Suppressor macrophage treated with lipopolysaccharide for 1 hour (primary cell): ENCODE results near the gene ARL13A.
"Not testable (repeated sequence)": the region's sequence is repeated elsewhere in the genome, so short reads cannot be mapped to it uniquely, and the experiment has no call there.

Experiments used
- DNase-seq, 3 donors: peaks; one replicate each; pipeline ENCODE4 v3.0.0-alpha.2; 2020 to 2022

Gene ARL13A

DNA sequence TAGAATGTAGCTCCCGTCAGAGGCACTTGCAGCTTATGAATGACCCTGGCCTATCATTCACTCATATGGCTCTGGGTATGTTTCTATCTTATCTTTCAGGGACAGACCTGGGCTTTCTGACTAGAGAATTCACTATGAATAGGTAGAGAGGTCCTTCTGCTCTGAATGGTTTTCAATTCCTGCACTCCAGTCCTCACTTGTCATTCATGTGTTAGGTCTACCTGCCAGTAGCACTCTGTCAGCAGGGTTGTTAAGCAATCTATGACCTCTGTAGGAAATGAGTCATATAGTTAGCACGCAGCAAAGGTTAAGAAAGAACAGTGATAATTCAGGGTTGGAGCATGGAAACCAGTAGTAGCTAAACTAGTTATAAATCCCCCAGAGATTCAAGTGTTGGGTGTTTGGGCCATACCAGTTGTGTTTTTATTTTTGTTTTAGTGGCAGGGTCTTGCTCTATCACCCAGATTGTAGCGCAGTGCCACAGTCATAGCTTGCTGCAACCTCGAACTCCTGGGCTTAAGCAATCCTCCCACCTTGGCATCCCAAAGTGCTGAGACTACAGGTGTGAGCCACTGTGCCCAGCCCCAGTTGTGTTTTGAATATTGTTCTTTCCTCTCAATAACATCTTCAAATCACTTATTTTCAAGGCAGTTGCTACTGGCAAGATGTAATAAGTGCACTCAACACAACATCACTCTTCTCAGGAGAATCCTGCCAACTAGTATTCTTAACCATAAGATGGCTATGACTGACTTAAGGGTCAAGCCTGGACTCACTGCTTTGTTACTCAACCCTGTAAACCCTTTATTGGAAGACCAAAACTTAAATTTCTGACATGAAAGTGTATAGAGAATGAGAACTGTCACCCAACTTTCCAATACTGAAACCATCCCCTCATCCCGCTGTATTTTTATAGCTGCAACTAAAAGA lies 25.1 kb downstream of the ARL13A start:
- DNase-seq = no peak

DNA sequence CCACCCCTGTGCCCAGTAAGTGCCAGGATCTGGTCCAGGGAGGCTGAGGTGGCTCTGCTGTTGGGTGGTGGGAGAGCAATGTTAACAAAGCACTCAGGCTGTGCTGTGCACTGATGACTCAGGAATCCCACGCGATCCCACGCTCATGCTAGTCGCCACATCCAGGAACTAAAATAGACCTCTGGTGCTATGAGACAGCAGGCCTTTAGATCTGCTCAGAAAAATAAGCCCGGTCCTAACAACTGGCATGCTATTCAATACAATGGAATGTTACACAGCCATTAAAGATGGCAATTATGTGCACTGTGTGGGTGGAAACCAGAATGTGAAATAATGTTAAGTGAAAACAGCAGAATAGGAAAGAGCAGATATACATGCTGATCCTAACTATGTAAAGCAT lies 26.0 kb downstream of the ARL13A start:
- peak; percentile 12 to 23 (median 16) for DNase-seq

DNA sequence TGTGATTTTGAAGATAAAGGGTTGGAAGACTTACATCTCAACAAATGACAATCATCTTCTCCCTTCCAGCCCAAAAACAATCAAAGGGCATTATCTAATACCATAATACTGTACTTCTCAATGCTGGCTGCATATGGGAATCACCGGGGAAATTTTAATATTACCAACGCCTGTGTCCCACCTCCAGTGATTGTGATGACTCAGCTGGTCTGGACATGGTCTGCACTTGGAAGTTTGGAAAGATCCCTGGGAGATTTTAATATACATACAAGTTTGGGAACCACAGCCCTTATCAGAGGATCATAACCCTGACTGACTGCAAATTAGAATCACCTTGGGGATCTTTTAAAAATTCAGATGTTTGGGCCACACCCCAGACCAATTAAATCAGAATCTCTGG lies 29.9 kb downstream of the ARL13A start:
- peak in 2 of 3 donors; percentile 0 to 8 for DNase-seq

DNA sequence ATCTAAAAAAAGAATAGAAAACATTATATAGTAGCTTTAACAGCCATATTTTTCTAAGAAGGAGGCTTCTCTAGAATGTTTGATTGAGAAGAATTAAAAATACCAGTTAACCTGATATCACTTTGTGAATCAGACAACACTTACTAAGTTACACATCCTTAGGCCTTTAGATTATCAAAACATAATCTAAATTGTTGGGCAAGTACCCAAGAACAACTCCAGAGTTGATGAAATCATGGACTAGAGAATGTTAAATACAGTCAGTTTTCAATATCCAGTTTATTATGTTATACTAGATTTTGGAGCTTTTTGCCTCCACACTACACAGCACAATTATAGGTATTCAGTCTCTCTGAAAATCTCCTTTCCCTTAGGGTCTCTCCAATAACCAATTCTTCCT lies 39.6 kb downstream of the ARL13A start:
- no peak for DNase-seq

DNA sequence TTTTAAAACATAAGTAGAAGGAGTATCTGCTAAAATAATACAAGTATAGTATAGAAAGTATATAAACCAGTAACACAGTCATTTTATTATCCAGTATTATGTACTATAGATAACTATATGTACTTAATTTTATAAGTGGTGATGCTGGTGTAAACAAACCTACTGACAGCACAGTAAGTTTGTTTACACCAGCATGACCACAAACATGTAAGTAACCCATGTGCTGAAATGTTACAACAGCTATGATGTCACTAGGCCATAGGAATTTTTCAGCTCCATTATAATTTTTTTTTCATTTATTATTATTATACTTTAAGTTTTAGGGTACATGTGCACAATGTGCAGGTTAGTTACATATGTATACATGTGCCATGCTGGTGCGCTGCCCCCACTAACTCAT lies 42.5 kb downstream of the ARL13A start:
- not testable (repeated sequence) for DNase-seq

DNA sequence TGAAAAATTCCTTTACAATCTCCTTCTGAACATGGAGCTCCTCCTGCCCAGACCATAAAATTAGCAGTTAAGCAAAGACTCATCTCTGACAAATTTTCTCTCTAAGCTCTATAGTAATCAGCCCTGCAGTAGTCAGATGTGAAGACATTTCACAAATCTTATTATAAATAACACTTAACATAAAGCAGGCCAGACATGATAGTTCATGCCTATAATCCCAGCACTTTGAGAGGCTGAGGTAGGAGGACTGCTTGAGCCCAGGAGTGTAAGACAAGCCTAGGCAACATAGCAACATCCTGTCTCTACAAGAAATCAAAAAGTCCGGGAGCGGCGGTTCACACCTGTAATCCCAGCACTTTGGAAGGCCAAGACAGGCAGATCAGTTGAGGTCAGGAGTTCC lies 52.5 kb downstream of the ARL13A start:
- no peak for DNase-seq

DNA sequence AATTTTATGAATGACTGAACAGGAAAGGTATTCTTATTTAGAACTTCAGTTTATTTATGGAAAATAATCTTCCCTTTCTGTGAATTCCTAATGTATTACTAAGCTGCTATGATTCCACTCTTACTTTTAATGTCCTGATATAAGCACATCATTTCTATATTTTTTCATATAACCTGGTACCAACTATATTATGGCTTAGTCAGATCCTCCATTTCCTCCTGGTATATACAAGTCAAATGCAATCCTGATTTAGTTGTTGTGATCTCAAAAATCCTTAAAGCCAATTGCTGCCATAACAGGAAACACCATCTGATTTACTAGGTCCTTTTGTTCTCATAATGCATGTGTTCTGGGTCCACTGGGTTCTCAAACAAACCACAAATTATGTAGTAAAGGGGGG lies 55.6 kb downstream of the ARL13A start:
- DNase-seq = no peak

DNA sequence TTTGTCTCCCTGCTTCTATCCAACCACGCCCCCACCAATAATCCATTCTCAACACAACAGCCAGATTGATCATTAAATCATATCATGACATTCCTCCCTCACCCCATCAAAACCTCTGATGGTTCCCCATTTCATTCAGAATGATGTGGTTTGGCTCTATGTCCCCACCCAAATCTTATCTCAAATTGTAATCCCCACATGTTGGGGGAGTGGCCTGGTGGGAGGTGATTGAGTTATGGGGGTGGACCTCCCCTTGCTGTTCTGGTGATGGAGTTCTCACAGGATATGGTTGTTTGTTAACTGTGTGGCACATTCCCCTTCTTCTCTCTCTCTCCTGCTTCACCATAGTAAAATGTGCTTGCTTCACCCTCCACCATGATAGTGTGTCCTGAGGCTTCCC lies 59.1 kb downstream of the ARL13A start:
- no peak for DNase-seq

DNA sequence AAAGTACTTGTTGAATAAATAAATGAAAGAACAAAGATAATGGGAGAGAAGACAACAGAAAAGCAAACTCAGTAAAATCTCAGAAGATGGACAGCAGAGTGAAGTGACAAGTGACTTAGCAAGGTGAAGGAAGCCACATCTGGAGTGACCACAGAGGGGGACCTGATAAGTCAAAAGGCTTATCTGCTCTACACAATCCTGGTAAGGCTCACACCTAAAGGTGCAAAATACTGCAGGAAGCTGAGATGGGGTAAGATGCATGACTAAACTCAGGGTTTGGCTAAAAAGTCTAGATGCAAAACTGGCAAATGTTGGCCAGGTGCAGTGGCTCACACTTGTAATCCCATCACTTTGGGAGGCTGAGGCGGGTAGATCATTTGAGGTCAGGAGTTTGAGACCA lies 60.2 kb downstream of the ARL13A start:
- DNase-seq = no peak

DNA sequence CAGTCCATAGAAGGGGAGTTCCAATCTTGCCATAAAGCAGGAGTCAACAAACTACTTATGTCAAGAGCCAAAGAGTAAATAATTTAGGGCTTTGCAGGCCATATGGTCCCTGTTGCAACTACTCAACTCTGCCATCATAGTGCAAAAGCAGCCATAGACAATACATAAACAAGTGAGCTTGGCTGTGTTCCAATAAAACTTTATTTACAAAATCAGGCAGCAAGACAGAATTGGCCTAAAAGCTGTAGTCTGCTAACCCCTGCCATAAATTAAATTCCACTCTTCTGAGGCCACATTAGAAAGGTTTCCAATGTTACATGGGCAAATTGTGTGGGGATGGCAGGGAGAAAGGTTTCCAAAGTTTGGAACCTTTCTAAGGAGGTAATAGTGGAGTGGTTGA lies 67.7 kb downstream of the ARL13A start:
- no peak for DNase-seq

DNA sequence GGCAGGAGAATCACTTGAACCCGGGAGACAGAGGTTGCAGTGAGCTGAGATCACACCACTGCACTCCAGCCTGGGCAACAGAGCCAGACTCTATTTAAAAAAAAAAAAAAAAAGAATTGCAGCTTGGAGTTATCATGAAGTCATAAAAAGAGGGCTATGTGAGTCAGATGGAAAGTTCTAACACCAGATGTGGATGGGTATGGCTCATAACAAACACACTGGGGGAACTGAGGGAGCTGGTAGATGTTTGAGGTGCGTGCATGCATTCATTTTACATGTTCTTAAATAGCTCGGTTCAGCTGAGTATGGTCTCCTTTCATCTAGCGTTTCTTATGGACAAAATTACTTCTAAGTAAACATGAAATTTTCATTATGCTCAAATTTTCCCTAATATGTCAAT lies 70.7 kb downstream of the ARL13A start:
- DNase-seq = no peak
